GM12864 (cell line): ENCODE results near the gene ARF4.

Source experiments
- DNase-seq: peaks from one replicate; pipeline ENCODE4 v3.0.0-alpha.2; 2011; ENCODE audit warnings: low read depth
- H3K4me3 ChIP-seq: 2 replicates; pipeline ENCODE4 v1.5.1; 2011; ENCODE audit warnings: mild to moderate bottlenecking, low read depth, low read length, control low read depth
- TF ChIP-seq, protein P1 (sequence below): IDR thresholded peaks from 2 replicates; pipeline ENCODE4 v1.5.1; 2011; ENCODE audit warnings: low read depth, mild to moderate bottlenecking, moderate library complexity, low read length, control low read depth, inconsistent platforms; ENCODE audit errors: missing control alignments

The ARF4 gene

DNA sequence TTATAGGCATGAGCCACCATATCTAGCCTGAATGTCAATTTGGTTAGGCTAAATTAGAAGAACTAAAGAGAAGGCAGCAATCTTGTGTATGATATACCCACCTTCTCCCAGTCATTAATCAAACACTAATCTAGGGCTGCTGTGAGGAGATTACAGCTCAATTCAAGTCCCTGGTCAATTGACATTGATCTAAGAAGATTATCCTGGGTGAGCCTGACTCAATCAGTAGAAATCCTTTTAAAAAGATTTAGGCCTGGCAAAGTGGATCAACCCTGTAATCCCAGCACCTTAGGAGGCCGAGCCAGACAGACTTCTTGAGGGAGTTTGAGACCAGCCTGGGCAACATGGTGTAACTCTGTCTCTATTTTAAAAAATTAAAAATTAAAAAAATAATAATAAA is 50.5 kb downstream of the ARF4 start:
- TF ChIP-seq, protein P1, sequence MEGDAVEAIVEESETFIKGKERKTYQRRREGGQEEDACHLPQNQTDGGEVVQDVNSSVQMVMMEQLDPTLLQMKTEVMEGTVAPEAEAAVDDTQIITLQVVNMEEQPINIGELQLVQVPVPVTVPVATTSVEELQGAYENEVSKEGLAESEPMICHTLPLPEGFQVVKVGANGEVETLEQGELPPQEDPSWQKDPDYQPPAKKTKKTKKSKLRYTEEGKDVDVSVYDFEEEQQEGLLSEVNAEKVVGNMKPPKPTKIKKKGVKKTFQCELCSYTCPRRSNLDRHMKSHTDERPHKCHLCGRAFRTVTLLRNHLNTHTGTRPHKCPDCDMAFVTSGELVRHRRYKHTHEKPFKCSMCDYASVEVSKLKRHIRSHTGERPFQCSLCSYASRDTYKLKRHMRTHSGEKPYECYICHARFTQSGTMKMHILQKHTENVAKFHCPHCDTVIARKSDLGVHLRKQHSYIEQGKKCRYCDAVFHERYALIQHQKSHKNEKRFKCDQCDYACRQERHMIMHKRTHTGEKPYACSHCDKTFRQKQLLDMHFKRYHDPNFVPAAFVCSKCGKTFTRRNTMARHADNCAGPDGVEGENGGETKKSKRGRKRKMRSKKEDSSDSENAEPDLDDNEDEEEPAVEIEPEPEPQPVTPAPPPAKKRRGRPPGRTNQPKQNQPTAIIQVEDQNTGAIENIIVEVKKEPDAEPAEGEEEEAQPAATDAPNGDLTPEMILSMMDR = no peak
- H3K4me3 ChIP-seq = no peak overlapping the region
- DNase-seq = no peak

DNA sequence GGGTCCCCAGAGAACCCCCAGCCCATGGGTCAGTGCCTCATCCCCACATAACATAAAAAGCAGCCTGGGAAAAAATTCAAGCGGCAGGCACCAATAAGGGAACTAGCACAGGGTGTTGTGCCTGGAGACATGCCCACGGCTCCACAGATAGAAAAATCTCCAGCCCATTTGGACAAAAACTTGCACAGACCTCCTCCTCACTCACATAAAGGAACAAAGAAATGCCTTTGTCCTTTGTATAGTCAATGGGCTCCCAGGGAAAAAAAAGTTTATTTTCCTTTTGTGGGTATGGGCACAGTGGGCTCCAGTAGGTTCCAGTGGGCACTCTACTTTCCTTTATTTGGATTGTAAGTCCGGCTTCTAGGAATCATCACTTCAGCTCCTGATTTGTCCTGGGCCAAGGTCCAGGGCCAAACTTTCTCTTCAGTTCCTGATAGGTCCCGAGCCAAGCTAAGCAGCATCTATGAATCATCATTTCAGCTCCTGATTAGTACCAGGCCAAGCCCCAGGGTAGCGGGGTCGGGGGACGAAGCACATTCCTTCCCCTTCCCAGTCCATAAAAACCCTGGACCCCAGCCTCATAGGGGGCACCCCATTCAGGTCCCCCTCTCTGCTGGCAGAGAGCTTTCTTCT is 51.4 kb downstream of the ARF4 start:
- DNase-seq = no peak
- TF ChIP-seq, protein P1 = no peak
- no peak overlapping the region for H3K4me3 ChIP-seq

DNA sequence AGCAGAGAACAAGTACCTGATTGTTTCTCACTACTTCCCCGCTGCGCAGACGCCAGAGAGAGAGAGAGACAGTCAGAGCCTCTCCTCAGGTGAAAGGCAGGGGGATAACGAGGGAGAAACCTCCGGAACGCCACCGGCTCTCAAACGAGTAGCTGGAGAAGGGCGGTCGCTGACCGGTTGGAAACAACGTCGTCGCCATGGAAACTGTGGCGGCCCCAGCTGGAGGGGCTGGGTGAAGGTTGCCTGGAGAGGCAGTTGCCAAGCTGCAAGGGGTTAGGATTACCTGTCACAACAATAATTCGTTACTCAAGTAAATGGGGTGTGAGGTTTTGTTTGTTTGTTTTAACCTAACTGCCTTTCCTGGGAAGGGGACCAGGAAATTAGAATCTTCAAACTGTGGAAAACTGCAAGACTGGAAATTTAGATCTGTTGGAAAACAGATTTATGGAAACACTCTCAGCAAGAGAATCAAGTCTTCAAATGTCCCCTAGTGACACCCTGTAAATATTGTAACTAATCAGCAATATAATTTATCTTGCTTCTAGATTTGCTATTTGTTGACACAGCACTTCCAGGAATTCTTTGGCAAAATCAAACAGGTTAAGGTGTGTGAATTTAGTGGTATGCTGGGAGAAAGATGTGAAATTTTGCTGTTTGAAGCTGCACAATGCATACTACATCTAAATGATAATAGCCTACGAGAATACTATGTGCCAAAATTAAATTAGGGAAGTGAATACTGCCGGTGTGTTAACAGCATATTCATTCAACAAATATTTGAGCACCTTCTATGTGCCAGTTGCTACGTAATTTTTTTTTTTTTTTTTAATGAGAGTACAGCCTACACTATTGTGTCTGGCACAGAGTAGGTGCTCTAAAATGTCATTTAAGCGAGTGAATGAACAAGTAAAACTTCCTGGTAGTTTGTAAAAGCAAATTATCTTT is 52.7 kb downstream of the ARF4 start, which contains the start of gene DNAH12:
TSS of gene DNAH12 (minus strand) at position 164 of the 945 bp plus-strand sequence. CDS start 1,474 bp downstream, outside the sequence.
- DNase-seq = no peak
- H3K4me3 ChIP-seq = no peak within 1 kb of the TSS

DNA sequence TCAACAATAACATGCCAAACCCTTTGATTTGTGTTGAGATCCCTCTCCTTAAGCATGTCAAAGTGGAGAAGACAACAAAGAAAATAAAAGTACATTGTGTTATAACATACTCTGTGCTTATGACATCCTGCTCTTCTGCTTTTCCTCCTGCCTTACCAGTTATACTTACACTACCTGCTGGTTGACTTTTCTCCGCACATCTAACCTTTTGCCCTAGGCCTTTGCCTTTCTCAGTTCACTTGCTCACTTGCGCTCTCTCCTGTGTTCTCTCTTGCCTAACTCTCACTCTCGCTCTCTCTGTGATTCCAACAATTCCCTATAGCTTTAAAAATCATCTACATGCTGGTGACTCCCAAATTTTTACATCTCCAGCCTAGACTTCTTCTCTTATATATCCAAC is 58.7 kb downstream of the ARF4 start:
- H3K4me3 ChIP-seq = no peak overlapping the region
- no peak for DNase-seq
- TF ChIP-seq, protein P1 = no peak

More for the DNA sequence above, 52.7 kb downstream of the ARF4 start, which contains the start of gene DNAH12:
- TF ChIP-seq, protein P1 = no peak

DNA sequence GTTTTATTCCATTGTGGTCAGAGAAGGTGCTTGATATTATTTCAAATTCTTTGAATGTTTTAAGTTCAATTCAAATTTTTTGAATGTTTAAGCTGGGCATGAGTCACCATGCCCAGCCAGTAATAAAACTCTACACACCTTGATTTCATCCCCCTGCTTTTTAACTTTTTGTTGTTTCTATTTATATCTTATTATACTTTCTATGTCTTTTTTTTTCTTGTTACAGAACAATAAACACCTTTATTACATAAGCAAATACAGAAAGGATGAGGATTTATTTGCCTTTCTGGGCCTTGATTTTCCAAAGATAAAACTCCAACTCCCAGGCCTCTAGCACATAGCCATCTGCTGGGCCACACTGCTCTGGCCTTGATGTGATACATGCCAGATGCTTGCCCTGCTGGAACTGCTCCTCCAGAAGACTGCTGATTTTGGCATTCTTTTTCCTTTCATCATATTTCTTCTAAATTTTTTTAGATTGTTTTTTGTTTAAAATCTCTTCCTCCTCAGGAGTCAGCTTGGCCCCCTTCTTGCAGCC is 67.0 kb downstream of the ARF4 start:
- no peak overlapping the region for H3K4me3 ChIP-seq
- TF ChIP-seq, protein P1 = no peak
- DNase-seq = no peak
